H1 (cell line): ENCODE results near the gene GRPR. TPM values are rescaled to one million over a fixed set of nuclear protein-coding genes. Genes with fewer than 3 reads are reported as not detected.

Experiments
- CTCF ChIA-PET: fragments of 300-600 bp; sonication (Branson Sonifier 250); formaldehyde crosslinking; loops from one replicate; lab custom pipeline; 2021; ENCODE audit not compliant: partially characterized antibody; lab: Charles Lee
- POLR2A ChIA-PET: fragments of 300-600 bp; sonication (Branson Sonifier 250); formaldehyde crosslinking; loops from one replicate; lab custom pipeline; 2021; ENCODE audit warnings: inconsistent platforms; ENCODE audit not compliant: partially characterized antibody; lab: Charles Lee
- DNase-seq, 2 experiments: peaks; one replicate each; pipeline versions ENCODE4 v3.0.0 to v3.0.0-alpha.2; 2010 to 2022; ENCODE audit warnings: low spot score in 2 of 2, low read depth in 1 of 2, mixed read lengths in 1 of 2
- FAIRE-seq: peaks from 2 replicates; lab custom pipeline; 2011; peaks lifted over from hg19 to GRCh38; lab: Jason Lieb, UNC
- H2AFZ ChIP-seq: 2 replicates; pipeline ENCODE4 v1.8.1; 2012; ENCODE audit warnings: low read length, inconsistent platforms
- H2AK5ac ChIP-seq: 2 replicates; pipeline ENCODE4 v1.6.1; 2013; ENCODE audit warnings: low read depth, low read length
- H2BK120ac ChIP-seq: replicated peaks from 2 replicates; pipeline ENCODE3; 2013; ENCODE audit warnings: low read depth, low read length, inconsistent platforms
- H2BK12ac ChIP-seq: 2 replicates; pipeline ENCODE4 v1.6.1; 2013; ENCODE audit warnings: low read depth, low read length
- H2BK15ac ChIP-seq: 2 replicates; pipeline ENCODE4 v1.6.1; 2013; ENCODE audit warnings: low read length
- H2BK20ac ChIP-seq: 2 replicates; pipeline ENCODE4 v1.6.1; 2013; ENCODE audit warnings: low read length
- H2BK5ac ChIP-seq: 2 replicates; pipeline ENCODE4 v1.6.1; 2013; ENCODE audit warnings: low read depth, low read length
- H3K14ac ChIP-seq: 2 replicates; pipeline ENCODE4 v1.6.1; 2013; ENCODE audit warnings: inconsistent platforms; ENCODE audit not compliant: insufficient read length
- H3K18ac ChIP-seq: 2 replicates; pipeline ENCODE4 v1.6.1; 2013; ENCODE audit warnings: low read length; ENCODE audit errors: extremely low read depth
- H3K23ac ChIP-seq: 2 replicates; pipeline ENCODE4 v1.6.1; 2013; ENCODE audit warnings: inconsistent platforms; ENCODE audit not compliant: insufficient read length
- H3K23me2 ChIP-seq: 2 replicates; pipeline ENCODE4 v1.6.1; 2013; ENCODE audit warnings: low read depth, low read length
- H3K27ac ChIP-seq: 2 replicates; pipeline ENCODE4 v1.6.1; 2011; ENCODE audit warnings: low read depth, low read length, inconsistent platforms
- H3K27me3 ChIP-seq, 4 experiments: replicated peaks in 1 of 4; 1 replicate in 1 of 4; 2 replicates in 3 of 4; pipeline versions ENCODE4 v1.6.1 to v1.8.1; 2011 to 2013; ENCODE audit warnings: low read length in 3 of 4, mild to moderate bottlenecking in 3 of 4, inconsistent platforms in 2 of 4, mixed read lengths in 2 of 4, moderate library complexity in 1 of 4; ENCODE audit not compliant: control insufficient read depth in 3 of 4, insufficient read depth in 3 of 4; ENCODE audit errors: extremely low read depth in 1 of 4
- H3K36me3 ChIP-seq, 4 experiments: 2 replicates each; pipeline versions ENCODE4 v1.6.1 to v1.8.1; 2011 to 2013; ENCODE audit warnings: mild to moderate bottlenecking in 4 of 4, low read length in 3 of 4, moderate library complexity in 2 of 4, control low read depth in 1 of 4, inconsistent platforms in 1 of 4; ENCODE audit not compliant: insufficient read depth in 4 of 4, control insufficient read depth in 2 of 4
- H3K4ac ChIP-seq: replicated peaks from 2 replicates; pipeline ENCODE3; 2013; ENCODE audit warnings: low read length, low read depth, mixed read lengths, inconsistent platforms; ENCODE audit not compliant: insufficient read length
- H3K4me1 ChIP-seq, 4 experiments: replicated peaks in 1 of 4; 1 replicate in 1 of 4; 2 replicates in 3 of 4; pipeline versions ENCODE4 v1.6.1 to v1.8.1; 2011 to 2013; ENCODE audit warnings: low read length in 3 of 4, inconsistent platforms in 2 of 4, mixed read lengths in 1 of 4; ENCODE audit not compliant: insufficient read depth in 4 of 4, control insufficient read depth in 3 of 4
- H3K4me2 ChIP-seq, 2 experiments: 2 replicates each; pipeline versions ENCODE4 v1.6.1 to v1.8.1; 2011 to 2013; ENCODE audit warnings: low read depth in 2 of 2, low read length in 2 of 2, control low read depth in 1 of 2, inconsistent platforms in 1 of 2, mild to moderate bottlenecking in 1 of 2; ENCODE audit not compliant: insufficient read depth in 1 of 2
- H3K4me3 ChIP-seq, 4 experiments: fragments of 200-600, 300-600 bp in 1 of 4; sonication (generic), shearing (Covaris generic), sonication (Bioruptor Twin) in 1 of 4; 2 replicates each; pipeline versions ENCODE4 v1.5.1 to v1.8.1; 2011 to 2016; ENCODE audit warnings: low read length in 4 of 4, low read depth in 3 of 4, control low read depth in 2 of 4, inconsistent platforms in 2 of 4, mild to moderate bottlenecking in 2 of 4, mixed read lengths in 1 of 4, moderate library complexity in 1 of 4; ENCODE audit not compliant: insufficient read depth in 2 of 4; ENCODE audit errors: extremely low read depth in 1 of 4
- H3K56ac ChIP-seq: replicated peaks from 2 replicates; pipeline ENCODE3; 2013; ENCODE audit warnings: low read depth, mild to moderate bottlenecking, mixed read lengths, low read length, inconsistent platforms; ENCODE audit not compliant: insufficient read length
- H3K79me1 ChIP-seq: 2 replicates; pipeline ENCODE4 v1.6.1; 2013; ENCODE audit warnings: low read depth, low read length, control low read depth
- H3K79me2 ChIP-seq, 2 experiments: 2 replicates each; pipeline versions ENCODE4 v1.6.1 to v1.8.1; 2012 to 2013; ENCODE audit warnings: low read length in 2 of 2, mild to moderate bottlenecking in 2 of 2, inconsistent platforms in 1 of 2; ENCODE audit not compliant: insufficient read depth in 2 of 2, control insufficient read depth in 1 of 2
- H3K9ac ChIP-seq, 4 experiments: replicated peaks in 1 of 4; 1 replicate in 1 of 4; 2 replicates in 3 of 4; pipeline versions ENCODE4 v1.6.1 to v1.8.1; 2011 to 2013; ENCODE audit warnings: low read depth in 3 of 4, low read length in 3 of 4, control low read depth in 2 of 4, mild to moderate bottlenecking in 2 of 4, moderate library complexity in 2 of 4, inconsistent platforms in 1 of 4; ENCODE audit errors: extremely low read depth in 1 of 4
- H3K9me3 ChIP-seq, 2 experiments: 2 replicates each; pipeline versions ENCODE4 v1.6.1 to v1.8.1; 2012 to 2013; ENCODE audit warnings: mild to moderate bottlenecking in 2 of 2, moderate library complexity in 2 of 2, control low read depth in 1 of 2, inconsistent platforms in 1 of 2, low read depth in 1 of 2, low read length in 1 of 2, mixed read lengths in 1 of 2; ENCODE audit not compliant: insufficient read depth in 2 of 2
- H4K20me1 ChIP-seq, 2 experiments: replicated peaks in 1 of 2; 2 replicates each; pipeline versions ENCODE3 to v1.8.1; 2011 to 2013; ENCODE audit warnings: inconsistent platforms in 2 of 2, low read length in 2 of 2, mild to moderate bottlenecking in 1 of 2; ENCODE audit not compliant: insufficient read depth in 2 of 2, control insufficient read depth in 1 of 2
- H4K5ac ChIP-seq: 2 replicates; pipeline ENCODE4 v1.6.1; 2013; ENCODE audit warnings: low read length, low read depth, mixed read lengths, inconsistent platforms; ENCODE audit not compliant: insufficient read length
- H4K8ac ChIP-seq: 2 replicates; pipeline ENCODE4 v1.8.0; 2013; ENCODE audit warnings: mild to moderate bottlenecking, moderate library complexity, low read length, inconsistent platforms; ENCODE audit not compliant: insufficient read depth; ENCODE audit errors: extremely low read depth
- H4K91ac ChIP-seq: replicated peaks from 2 replicates; pipeline ENCODE3; 2013; ENCODE audit warnings: low read length, mixed read lengths, inconsistent platforms; ENCODE audit not compliant: insufficient read length
- BCL11A ChIP-seq, 2 experiments: IDR thresholded peaks; one replicate each; pipeline ENCODE4 v1.6.1; 2011; ENCODE audit warnings: low read depth in 2 of 2, low read length in 2 of 2, mild to moderate bottlenecking in 2 of 2
- BRCA1 ChIP-seq: IDR thresholded peaks from 2 replicates; pipeline ENCODE4 v1.6.1; 2012; ENCODE audit warnings: low read depth, low read length, improper control_type of control experiment
- CEBPB ChIP-seq: IDR thresholded peaks from 2 replicates; pipeline ENCODE4 v1.6.1; 2012; ENCODE audit warnings: low read depth, low read length
- FOSL1 ChIP-seq: IDR thresholded peaks from 2 replicates; pipeline ENCODE4 v1.6.1; 2011; ENCODE audit warnings: mild to moderate bottlenecking, low read depth, low read length, moderate library complexity; ENCODE audit not compliant: insufficient read depth
- PHF8 ChIP-seq: fragments of 200-600 bp; sonication (generic); conservative IDR thresholded peaks from 2 replicates; pipeline ENCODE4 v1.7.1; 2012; ENCODE audit warnings: low read depth, mild to moderate bottlenecking, inconsistent platforms, low read length, moderate library complexity
- SP2 ChIP-seq: IDR thresholded peaks from 2 replicates; pipeline ENCODE4 v1.6.1; 2012; ENCODE audit warnings: mild to moderate bottlenecking, low read length, inconsistent platforms
- WGBS, 2 experiments: shearing (Covaris generic) in 1 of 2; methylation state at CpG; one replicate each; pipeline versions ENCODE4 v1.1.6 to v1.1.7; 2013 to 2015; ENCODE audit warnings: low lambda C conversion rate in 2 of 2, mixed read lengths in 2 of 2, inconsistent platforms in 1 of 2, low coverage in 1 of 2, missing lambda C conversion rate in 1 of 2; ENCODE audit not compliant: insufficient replicate concordance in 2 of 2, insufficient coverage in 1 of 2, insufficient read length in 1 of 2; ENCODE audit errors: extremely low coverage in 1 of 2, missing lambda C conversion rate in 1 of 2; 5-methylcytosine and 5-hydroxymethylcytosine counted together
- polyA plus RNA-seq, 7 experiments: library from polyadenylated mRNA; depleted of rRNA in 3 of 7; stranded (reverse) in 5 of 7; unstranded in 2 of 7; fragments of >200 nt in 5 of 7; fragments of 200-250 nt in 2 of 7; gene quantifications; 1 replicate in 5 of 7; 2 replicates in 1 of 7; 4 replicates in 1 of 7; pipeline versions ENCODE4 v1.2.1 to v1.2.3, GENCODE V29; 2011 to 2013; ENCODE audit warnings: missing spikeins in 2 of 7, mixed read lengths in 2 of 7
- total RNA-seq: library from RNA; stranded (reverse); fragmentation: NEBNext Ultra II Directional; extraction: Animal tissue kit (Norgen Biotek cat#: 25700); gene quantifications from 2 replicates; pipeline ENCODE4 v1.2.1, GENCODE V29; 2021

GRPR gene
- total and polyA plus RNA-seq, 2 of the 8 experiments (the other 6 are each of a cell fraction or from before 2014, with no cell fraction given), result 18.6 to 78.4 TPM

DNA sequence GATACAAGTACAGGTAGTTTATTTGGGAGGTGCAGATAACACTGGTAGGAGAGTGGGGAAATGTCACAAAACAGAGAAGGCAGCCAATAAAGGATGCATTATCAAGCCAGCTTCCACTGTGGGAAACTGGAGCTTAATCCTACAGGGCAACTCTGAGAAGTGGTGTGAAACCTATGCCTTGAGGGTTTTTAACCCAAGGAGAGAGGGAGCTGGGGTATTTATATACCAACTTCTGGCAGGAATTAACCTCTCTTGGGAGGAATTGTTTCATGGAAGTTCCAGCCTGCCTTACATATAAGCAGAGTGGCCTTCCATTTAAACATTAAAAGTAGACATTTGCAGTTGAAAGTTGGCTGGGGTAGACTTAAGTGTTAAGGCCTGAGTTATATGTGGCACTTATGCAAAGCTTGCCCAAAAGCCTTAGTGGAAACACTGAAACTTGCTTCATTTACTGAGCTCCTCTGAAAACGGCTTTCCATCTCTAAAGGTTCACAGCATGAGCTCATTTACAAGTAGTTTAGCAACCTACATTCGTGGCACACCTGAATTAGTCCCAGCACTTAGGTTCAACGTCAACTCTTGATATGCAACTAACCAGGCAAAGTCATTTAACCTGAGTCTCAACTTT is 63.1 kb downstream of the GRPR start:
- Histone ChIP-seq H2BK5ac (peak overlapping the region; percentile 93; the same call in 1 of the 2 replicates), H2BK12ac (peak overlapping the region; percentile 92; the same call in 1 of the 2 replicates), H3K36me3 (no peaks in the 10 kb centered on the region), H3K4me2 (peak overlapping the region; percentile 12 to 53; a peak in 3 of 4 replicates), H4K20me1 (no peaks in the 10 kb centered on the region), H4K5ac (peak overlapping the region; percentile 93), H2BK15ac (no peak overlapping the region), H4K8ac (no peak overlapping the region), H3K4me1 (peaks cover 2 to 16% (median 12%) of the 10 kb centered on the region in 4 experiments; a peak in 5 of 7 replicates), H3K9ac (no peak overlapping the region), H3K9me3 (no peaks in the 10 kb centered on the region), H3K79me2 (no peaks in the 10 kb centered on the region), H2AK5ac (no peak overlapping the region), H3K56ac (no peak overlapping the region), H3K27ac (no peak overlapping the region; the same call in 1 of the 2 replicates), H2BK20ac (peak overlapping the region; percentile 28; the same call in 1 of the 2 replicates), H3K23me2 (no peaks in the 10 kb centered on the region), H3K14ac (no peak overlapping the region), H3K27me3 (no peaks in the 10 kb centered on the region), H2BK120ac (peak overlapping the region; percentile 88), H3K23ac (no peak overlapping the region), H4K91ac (peak overlapping the region; percentile 95), H3K79me1 (no peaks in the 10 kb centered on the region), H3K4ac (peak overlapping the region; percentile 17), H3K4me3 (no peak overlapping the region; a peak in 1 of 8 replicates), H3K18ac (0 out of 2 replicates have a peak overlapping the region, but pooled peaks have one; percentile 80), H2AFZ (no peak overlapping the region)
- FAIRE-seq, result peak; percentile 82
- CTCF ChIA-PET, result interaction anchor here (1.1 kb wide), 2 partner anchors 256 to 259 kb away, joined by 3 read pairs; no protein-coding TSS in a partner anchor
- 0% methylated on average over 3 of the region's 3 CpGs; no CpG with 5 or more reads in 1 of the 2 experiments for WGBS, 2 experiments
- POLR2A ChIA-PET, result interaction anchor here (0.9 to 1.2 kb wide), 5 partner anchors 9 to 24 kb away, joined by 3 to 4 read pairs (median 4); no protein-coding TSS in a partner anchor
- DNase-seq, result peak in 1 of 2 experiments; percentile 44
- TF ChIP-seq CEBPB (peak; percentile 8; the same call in 1 of the 2 replicates), FOSL1 (no peak), SP2 (no peak), BCL11A (IDR thresholded peaks at IDR 0.05; ENCODE audit: low read depth in 2 of 2, low read length in 2 of 2) (no peak), PHF8 (no peak), BRCA1 (no peak)
